Kidney epithelial cell (primary cell): ENCODE measurements around the gene TBC1D13. TPM values are rescaled to one million over a fixed set of nuclear protein-coding genes. Genes with fewer than 3 reads are reported as not detected.

ENCODE experiments used
- DNase-seq: peaks from one replicate; pipeline ENCODE4 v3.0.0-alpha.2; 2010; ENCODE audit warnings: low read depth
- H3K27me3 ChIP-seq: 2 replicates; pipeline ENCODE4 v1.6.0; 2011; ENCODE audit warnings: low read length; ENCODE audit not compliant: control insufficient read depth, insufficient read depth
- H3K36me3 ChIP-seq: 2 replicates; pipeline ENCODE4 v1.5.1; 2011; ENCODE audit warnings: low read length; ENCODE audit not compliant: control insufficient read depth, insufficient read depth
- H3K4me3 ChIP-seq: 2 replicates; pipeline ENCODE4 v1.5.1; 2011; ENCODE audit warnings: low read depth, mild to moderate bottlenecking, control low read depth, low read length
- CTCF ChIP-seq: IDR thresholded peaks from 2 replicates; pipeline ENCODE4 v1.5.1; 2011; ENCODE audit warnings: mild to moderate bottlenecking, moderate library complexity, low read length, control low read depth, inconsistent platforms; ENCODE audit not compliant: insufficient read depth, poor library complexity, severe bottlenecking
- total RNA-seq: library from RNA; depleted of rRNA; stranded (reverse); fragments of >200 nt; gene quantifications from 2 replicates; pipeline ENCODE4 v1.2.3, GENCODE V29; 2015

TBC1D13 gene
- total RNA-seq, 1 donor from 2014 or later: 17.7 TPM

- no peak for TF ChIP-seq CTCF
- no peak overlapping the region for H3K4me3 ChIP-seq
- peaks cover 2% of the 10 kb centered on the region for H3K36me3 ChIP-seq
- no peaks in the 10 kb centered on the region for H3K27me3 ChIP-seq
- DNase-seq: no peak
Observed at GRCh38 chr9:128810873-128811272, 23.8 kb downstream of the TBC1D13 start.

- H3K27me3 ChIP-seq: no peaks in the 10 kb centered on the region
- H3K4me3 ChIP-seq: peak within 1 kb of the TSS; percentile 68
- no peaks in the 10 kb centered on the region for H3K36me3 ChIP-seq
- peak; percentile 76 for DNase-seq
- TF ChIP-seq CTCF: peak; percentile 98
Observed at GRCh38 chr9:128818099-128818838, 31.2 kb downstream of the TBC1D13 start, which contains the start of gene ENDOG. TSS of gene ENDOG (plus strand) at chr9:128818500. CDS start at chr9:128818685, 185 bp downstream.

GRCh38 chr9:128818839-128819715 is 32.0 kb downstream of the TBC1D13 start:
- Histone ChIP-seq H3K4me3 (peak overlapping the region; percentile 68), H3K27me3 (no peaks in the 10 kb centered on the region), H3K36me3 (no peaks in the 10 kb centered on the region)
- no peak for TF ChIP-seq CTCF
- no peak for DNase-seq

GRCh38 chr9:128819716-128820664 is 32.9 kb downstream of the TBC1D13 start:
- DNase-seq: no peak
- H3K27me3 ChIP-seq: no peaks in the 10 kb centered on the region
- no peaks in the 10 kb centered on the region for H3K36me3 ChIP-seq
- no peak for TF ChIP-seq CTCF
- H3K4me3 ChIP-seq: no peak overlapping the region
